Neural progenitor cell (in vitro differentiated cells): ENCODE results near the gene ADGRD1. TPM values are rescaled to one million over a fixed set of nuclear protein-coding genes. Genes with fewer than 3 reads are reported as not detected.

ENCODE experiments used
- DNase-seq: peaks from one replicate; pipeline ENCODE4 v3.0.0-alpha.2; 2016; ENCODE audit warnings: low spot score
- H2AFZ ChIP-seq: fragments of 200-600 bp; sonication (generic); replicated peaks from 2 replicates; pipeline ENCODE4 v1.6.1; 2016; ENCODE audit warnings: antibody characterized with exemption
- H3F3A ChIP-seq: fragments of 200-600 bp; sonication (generic); 2 replicates; pipeline ENCODE4 v1.6.1; 2016; ENCODE audit warnings: antibody characterized with exemption, low read depth
- H3K27ac ChIP-seq: fragments of 200-600 bp; sonication (generic); 2 replicates; pipeline ENCODE4 v1.5.1; 2016; ENCODE audit warnings: mild to moderate bottlenecking
- H3K27me3 ChIP-seq: fragments of 200-600 bp; sonication (generic); 2 replicates; pipeline ENCODE4 v1.6.1; 2016; ENCODE audit warnings: mild to moderate bottlenecking, moderate library complexity
- H3K36me3 ChIP-seq: fragments of 200-600 bp; sonication (generic); 2 replicates; pipeline ENCODE4 v1.5.1; 2016
- H3K4me1 ChIP-seq: fragments of 200-600 bp; sonication (generic); 2 replicates; pipeline ENCODE4 v1.6.1; 2016; ENCODE audit warnings: mixed run types
- H3K4me2 ChIP-seq: fragments of 200-600 bp; sonication (generic); 2 replicates; pipeline ENCODE4 v1.6.1; 2016
- H3K4me3 ChIP-seq: fragments of 200-600 bp; sonication (generic); 2 replicates; pipeline ENCODE4 v1.5.1; 2016
- H3K79me2 ChIP-seq: fragments of 200-600 bp; sonication (generic); 2 replicates; pipeline ENCODE4 v1.6.1; 2016; ENCODE audit warnings: low read depth
- H3K9ac ChIP-seq: fragments of 200-600 bp; sonication (generic); 2 replicates; pipeline ENCODE4 v1.6.1; 2016
- H3K9me3 ChIP-seq: fragments of 200-600 bp; sonication (generic); 2 replicates; pipeline ENCODE4 v1.5.1; 2016; ENCODE audit warnings: low read depth
- H4K20me1 ChIP-seq: fragments of 200-600 bp; sonication (generic); 2 replicates; pipeline ENCODE4 v1.6.1; 2016; ENCODE audit warnings: low read depth
- H3K27ac Mint-ChIP-seq: 3 replicates; pipeline ENCODE4 v1.8.0; 2021; ENCODE audit warnings: mixed read lengths
- H3K27me3 Mint-ChIP-seq: 2 replicates; pipeline ENCODE4 v1.8.0; 2022; ENCODE audit warnings: low read depth, mild to moderate bottlenecking, inconsistent platforms, moderate library complexity, mixed read lengths; ENCODE audit not compliant: insufficient read depth
- H3K36me3 Mint-ChIP-seq: 3 replicates; pipeline ENCODE4 v1.8.0; 2021; ENCODE audit warnings: mixed read lengths
- H3K4me1 Mint-ChIP-seq: 3 replicates; pipeline ENCODE4 v1.8.0; 2021; ENCODE audit warnings: mixed read lengths
- H3K4me3 Mint-ChIP-seq: 3 replicates; pipeline ENCODE4 v1.8.0; 2021; ENCODE audit warnings: mild to moderate bottlenecking, moderate library complexity, mixed read lengths
- H3K9me3 Mint-ChIP-seq: 3 replicates; pipeline ENCODE4 v1.8.0; 2020; ENCODE audit warnings: mixed read lengths
- EZH2 ChIP-seq: fragments of 200-600 bp; sonication (generic); IDR thresholded peaks from 2 replicates; pipeline ENCODE4 v1.6.1; 2017; ENCODE audit warnings: antibody characterized with exemption, mild to moderate bottlenecking, moderate library complexity
- EZH2phosphoT487 ChIP-seq: fragments of 200-600 bp; sonication (generic); IDR thresholded peaks from 2 replicates; pipeline ENCODE4 v1.6.1; 2017; ENCODE audit warnings: antibody characterized with exemption
- total RNA-seq: library from RNA; depleted of rRNA; stranded (reverse); fragments of >200 nt; gene quantifications from 2 replicates; pipeline ENCODE4 v1.2.3, GENCODE V29; 2015; ENCODE audit warnings: low replicate concordance
- TF ChIP-seq, protein P1 (sequence below): fragments of 200-600 bp; sonication (generic); IDR thresholded peaks from 2 replicates; pipeline ENCODE4 v1.5.1; 2017; ENCODE audit warnings: antibody characterized with exemption, mild to moderate bottlenecking

The ADGRD1 gene
- total RNA-seq, 1 donor from 2014 or later = not detected

DNA sequence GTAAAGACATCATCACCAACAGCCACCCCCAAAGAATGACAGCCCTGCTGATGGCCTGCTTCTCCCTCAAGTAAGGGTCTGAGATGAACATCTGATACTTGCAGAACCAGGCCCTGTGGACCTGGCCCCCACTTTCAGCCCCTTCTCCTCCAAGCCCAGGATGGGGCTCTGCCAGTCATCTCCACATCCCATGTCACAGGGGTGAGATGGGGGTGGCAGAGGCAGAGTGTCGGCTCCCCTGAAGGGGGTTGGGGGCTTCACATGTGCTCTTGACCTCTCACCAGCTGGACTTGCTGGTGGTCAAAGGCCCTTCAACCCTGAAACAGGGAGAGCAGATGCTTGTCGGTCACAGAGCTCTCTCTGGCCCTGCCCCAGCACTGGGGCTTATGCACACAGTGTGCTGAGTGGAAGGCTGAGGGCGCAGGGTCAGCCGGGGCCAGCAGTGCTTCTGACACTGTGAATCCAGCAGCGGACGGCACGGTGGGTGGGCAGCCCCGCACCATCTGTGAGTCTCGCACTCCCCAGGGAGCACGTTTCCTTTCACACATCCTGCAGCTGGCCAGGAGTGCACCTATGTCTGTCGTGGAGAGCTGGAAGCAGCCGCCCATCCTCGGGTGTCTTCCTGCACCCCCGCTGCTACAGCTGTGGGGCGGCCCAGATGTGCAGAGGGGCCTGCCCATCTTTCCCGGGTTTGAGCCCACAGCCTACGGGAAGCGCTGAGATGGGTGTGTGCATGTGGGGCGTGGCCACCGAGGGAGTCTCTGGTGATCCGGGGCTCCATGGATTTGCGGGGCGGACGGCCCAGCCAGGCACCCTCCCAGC lies 94.3 kb downstream of the ADGRD1 start:
- no peak overlapping the region for H3K9ac ChIP-seq
- H3K4me3 ChIP-seq = no peak overlapping the region
- H3K27me3 ChIP-seq = no peaks in the 10 kb centered on the region
- H4K20me1 ChIP-seq = no peaks in the 10 kb centered on the region
- H3K4me1 Mint-ChIP-seq = peaks cover 17% of the 10 kb centered on the region
- no peak overlapping the region for H2AFZ ChIP-seq
- DNase-seq = no peak
- H3K4me3 Mint-ChIP-seq = no peak overlapping the region
- no peaks in the 10 kb centered on the region for H3K4me1 ChIP-seq
- H3K27ac ChIP-seq = no peak overlapping the region
- H3K79me2 ChIP-seq = no peaks in the 10 kb centered on the region
- no peak overlapping the region for H3K4me2 ChIP-seq
- H3K9me3 Mint-ChIP-seq = peaks cover 2% of the 10 kb centered on the region
- H3F3A ChIP-seq = no peaks in the 10 kb centered on the region
- H3K27me3 Mint-ChIP-seq = peaks cover 16% of the 10 kb centered on the region
- no peaks in the 10 kb centered on the region for H3K9me3 ChIP-seq
- H3K36me3 ChIP-seq = no peaks in the 10 kb centered on the region
- H3K36me3 Mint-ChIP-seq = no peaks in the 10 kb centered on the region
- H3K27ac Mint-ChIP-seq = peak overlapping the region; percentile 72
- no peak for TF ChIP-seq EZH2phosphoT487
- TF ChIP-seq, protein P1, sequence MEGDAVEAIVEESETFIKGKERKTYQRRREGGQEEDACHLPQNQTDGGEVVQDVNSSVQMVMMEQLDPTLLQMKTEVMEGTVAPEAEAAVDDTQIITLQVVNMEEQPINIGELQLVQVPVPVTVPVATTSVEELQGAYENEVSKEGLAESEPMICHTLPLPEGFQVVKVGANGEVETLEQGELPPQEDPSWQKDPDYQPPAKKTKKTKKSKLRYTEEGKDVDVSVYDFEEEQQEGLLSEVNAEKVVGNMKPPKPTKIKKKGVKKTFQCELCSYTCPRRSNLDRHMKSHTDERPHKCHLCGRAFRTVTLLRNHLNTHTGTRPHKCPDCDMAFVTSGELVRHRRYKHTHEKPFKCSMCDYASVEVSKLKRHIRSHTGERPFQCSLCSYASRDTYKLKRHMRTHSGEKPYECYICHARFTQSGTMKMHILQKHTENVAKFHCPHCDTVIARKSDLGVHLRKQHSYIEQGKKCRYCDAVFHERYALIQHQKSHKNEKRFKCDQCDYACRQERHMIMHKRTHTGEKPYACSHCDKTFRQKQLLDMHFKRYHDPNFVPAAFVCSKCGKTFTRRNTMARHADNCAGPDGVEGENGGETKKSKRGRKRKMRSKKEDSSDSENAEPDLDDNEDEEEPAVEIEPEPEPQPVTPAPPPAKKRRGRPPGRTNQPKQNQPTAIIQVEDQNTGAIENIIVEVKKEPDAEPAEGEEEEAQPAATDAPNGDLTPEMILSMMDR = no peak
- no peak for TF ChIP-seq EZH2

DNA sequence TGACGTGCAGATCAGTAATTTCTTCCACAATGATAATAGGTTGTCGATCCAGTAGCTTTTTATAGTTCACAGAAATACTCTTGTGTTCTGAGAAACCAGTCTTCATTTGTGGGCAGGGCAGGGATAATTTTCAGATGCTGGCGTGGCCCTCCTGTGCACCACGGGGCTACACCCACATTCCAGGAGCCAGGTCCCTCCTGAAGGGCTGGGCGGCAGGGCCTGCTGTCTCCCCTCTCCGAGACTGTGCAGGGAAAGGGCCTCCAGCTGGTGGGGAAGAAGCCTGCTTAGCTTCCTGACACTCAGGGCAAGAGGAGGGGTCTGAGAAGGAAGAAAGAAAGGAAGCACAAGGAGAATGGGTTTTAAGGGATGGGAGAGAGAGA lies 94.9 kb downstream of the ADGRD1 start:
- Mint-ChIP-seq H3K9me3 (peaks cover 2% of the 10 kb centered on the region), H3K36me3 (no peaks in the 10 kb centered on the region), H3K4me3 (no peak overlapping the region), H3K27me3 (peaks cover 16% of the 10 kb centered on the region), H3K27ac (peak overlapping the region; percentile 72), H3K4me1 (peaks cover 17% of the 10 kb centered on the region)
- no peak overlapping the region for H3K4me2 ChIP-seq
- no peak overlapping the region for H3K4me3 ChIP-seq
- TF ChIP-seq, protein P1 = no peak
- no peak for TF ChIP-seq EZH2
- TF ChIP-seq EZH2phosphoT487 = no peak
- H3K79me2 ChIP-seq = no peaks in the 10 kb centered on the region
- no peaks in the 10 kb centered on the region for H3K9me3 ChIP-seq
- no peaks in the 10 kb centered on the region for H3K36me3 ChIP-seq
- H4K20me1 ChIP-seq = no peaks in the 10 kb centered on the region
- DNase-seq = no peak
- H2AFZ ChIP-seq = no peak overlapping the region
- no peaks in the 10 kb centered on the region for H3K4me1 ChIP-seq
- no peaks in the 10 kb centered on the region for H3F3A ChIP-seq
- H3K27ac ChIP-seq = no peak overlapping the region
- no peaks in the 10 kb centered on the region for H3K27me3 ChIP-seq
- no peak overlapping the region for H3K9ac ChIP-seq

DNA sequence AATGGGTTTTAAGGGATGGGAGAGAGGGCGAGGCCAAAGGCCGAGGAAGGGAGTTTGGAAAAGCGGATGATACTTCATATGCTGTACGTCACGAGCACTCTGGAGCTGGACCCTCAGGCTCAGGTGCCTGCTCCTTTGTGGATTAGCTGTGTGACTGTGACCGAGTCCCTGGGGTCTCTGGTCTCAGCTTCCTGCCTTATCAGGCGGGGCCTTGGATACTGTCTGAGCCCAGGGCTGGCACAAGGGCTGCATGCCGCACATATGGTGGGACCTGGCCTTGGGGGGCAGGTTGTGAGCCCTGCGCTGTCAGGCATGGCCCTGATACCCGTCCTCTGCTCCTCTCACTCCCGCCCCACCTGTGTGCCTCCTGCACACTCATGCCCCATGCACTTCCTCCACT lies 95.3 kb downstream of the ADGRD1 start:
- DNase-seq = no peak
- no peaks in the 10 kb centered on the region for H4K20me1 ChIP-seq
- H3K27me3 Mint-ChIP-seq = peaks cover 14% of the 10 kb centered on the region
- H3F3A ChIP-seq = no peaks in the 10 kb centered on the region
- H3K9me3 ChIP-seq = no peaks in the 10 kb centered on the region
- no peak overlapping the region for H3K4me2 ChIP-seq
- H3K4me3 Mint-ChIP-seq = no peak overlapping the region
- H3K4me1 Mint-ChIP-seq = peaks cover 17% of the 10 kb centered on the region
- no peaks in the 10 kb centered on the region for H3K4me1 ChIP-seq
- H3K9me3 Mint-ChIP-seq = peaks cover 2% of the 10 kb centered on the region
- H3K4me3 ChIP-seq = no peak overlapping the region
- TF ChIP-seq EZH2phosphoT487 (no peak), EZH2 (no peak)
- TF ChIP-seq, protein P1 = no peak
- H2AFZ ChIP-seq = no peak overlapping the region
- no peaks in the 10 kb centered on the region for H3K79me2 ChIP-seq
- H3K27ac ChIP-seq = no peak overlapping the region
- H3K27me3 ChIP-seq = no peaks in the 10 kb centered on the region
- H3K36me3 Mint-ChIP-seq = no peaks in the 10 kb centered on the region
- no peak overlapping the region for H3K27ac Mint-ChIP-seq
- no peaks in the 10 kb centered on the region for H3K36me3 ChIP-seq
- no peak overlapping the region for H3K9ac ChIP-seq
